Left ventricle myocardium superior (tissue), 1 donor: Measurements from ENCODE around the gene SOX13. TPM values are rescaled to one million over a fixed set of nuclear protein-coding genes. Genes with fewer than 3 reads are reported as not detected.
A peak's percentile ranks its signal among the peaks of the same experiment; 100 is the strongest.

Experiments used
- ATAC-seq: fragments of 200-7000 bp; cut with Tn5 transposase; one replicate; pipeline ENCODE4 v1.9.1; 2020; ENCODE audit warnings: mild to moderate bottlenecking, moderate library complexity
- DNase-seq: peaks from one replicate; pipeline ENCODE4 v3.0.0-alpha.2; 2020
- intact Hi-C: fragments of 100-400 bp; cut with micrococcal nuclease; formaldehyde crosslinking; loops from one replicate; pipeline ENCODE4 v1.11.0; 2022
- total RNA-seq: library from RNA; stranded (reverse); fragmentation: NEBNext Ultra II Directional; extraction: Animal tissue kit (Norgen Biotek cat#: 25700); gene quantifications from one replicate; pipeline ENCODE4 v1.2.1, GENCODE V29; 2021
- donor health status: DM: no; HTN: yes; CAD: no; lungs with severe emphysema.

Gene SOX13
- total RNA-seq, 1 donor from 2014 or later, result 12.7 TPM

DNA sequence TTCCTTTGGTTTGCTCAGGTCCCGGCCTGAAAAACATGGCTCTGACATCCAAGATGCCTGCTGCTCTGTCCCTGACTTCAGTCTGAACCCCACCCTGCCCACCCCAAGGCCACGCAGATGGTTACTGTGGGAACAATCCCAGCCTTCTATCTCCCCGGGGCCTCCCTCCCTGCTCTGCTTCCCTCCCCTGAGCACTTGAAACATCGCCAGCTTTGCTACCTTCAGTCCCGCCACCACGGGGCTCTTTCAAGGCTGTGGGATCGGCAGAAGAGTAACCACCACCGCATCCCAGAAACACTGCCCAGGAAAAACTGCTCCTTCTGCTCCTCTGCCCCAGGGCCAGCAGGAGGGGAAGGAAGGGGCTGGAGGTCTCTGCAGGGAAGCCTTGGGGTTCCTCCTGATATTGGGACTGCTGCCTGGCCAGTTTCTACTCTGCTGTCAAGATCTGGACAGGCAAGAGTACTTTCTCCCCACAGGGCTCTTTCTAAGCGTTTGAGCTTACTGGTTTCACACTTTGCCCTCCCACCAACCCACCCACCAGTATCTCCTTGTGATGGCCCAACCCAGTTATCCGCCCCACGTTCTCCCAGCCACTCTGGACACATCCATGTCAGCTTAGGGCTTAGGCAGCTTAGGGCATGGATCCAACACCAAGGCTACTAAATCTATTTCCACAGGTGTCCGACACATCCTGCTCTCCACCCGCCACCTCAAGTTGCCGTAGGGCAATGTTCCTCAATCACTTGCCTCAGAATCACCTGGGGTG, 70.5 kb downstream of the SOX13 start:
- intact Hi-C loops, result no loop called here
- no peak for ATAC-seq
- DNase-seq, result no peak

DNA sequence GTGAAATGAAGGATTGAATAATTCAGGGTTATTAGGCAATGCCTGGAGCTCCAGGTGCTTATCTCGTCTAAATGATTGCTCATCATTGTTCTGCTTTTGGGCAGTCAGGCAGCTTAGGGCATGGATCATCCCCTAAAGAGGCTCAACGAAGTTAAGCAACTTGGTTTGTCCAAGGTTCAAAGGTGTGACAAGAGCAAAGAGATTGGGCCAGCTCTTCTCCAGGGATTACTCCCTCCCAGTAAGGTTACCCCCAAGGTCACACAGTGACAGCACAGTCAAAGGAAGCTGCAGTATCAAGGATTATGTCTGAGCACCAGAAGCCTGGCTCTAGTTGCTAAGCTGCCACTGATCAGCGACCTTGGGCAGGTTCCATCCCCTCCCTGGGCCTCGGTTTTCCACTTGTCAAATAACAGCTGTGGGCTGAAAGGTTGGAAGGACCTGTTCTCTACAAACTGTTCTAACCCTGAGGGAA, 72.2 kb downstream of the SOX13 start:
- ATAC-seq (no peak), DNase-seq (no peak)
- intact Hi-C loops, result no loop called here

DNA sequence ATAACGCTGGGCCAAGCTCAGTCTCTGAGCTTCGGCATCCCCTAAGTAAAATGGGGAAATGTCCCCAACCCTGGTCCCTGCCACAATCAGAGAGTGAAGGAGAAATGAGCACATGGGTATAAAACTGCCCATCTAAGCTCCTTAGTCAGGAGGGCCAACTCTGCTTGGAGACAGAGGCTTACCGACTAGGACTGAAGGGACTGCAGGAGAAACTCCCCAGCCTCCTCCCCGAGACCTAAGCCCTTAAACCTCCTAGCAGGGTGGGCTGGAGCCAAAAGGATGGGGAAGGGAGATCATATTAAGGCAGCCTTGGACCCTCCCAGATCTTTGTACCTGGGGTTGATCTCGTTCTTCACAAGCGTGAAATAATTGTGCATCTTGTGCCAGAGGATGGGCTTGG, 73.4 kb downstream of the SOX13 start:
- no peak for DNase-seq
- ATAC-seq, result no peak
- intact Hi-C loops, result no loop called here

DNA sequence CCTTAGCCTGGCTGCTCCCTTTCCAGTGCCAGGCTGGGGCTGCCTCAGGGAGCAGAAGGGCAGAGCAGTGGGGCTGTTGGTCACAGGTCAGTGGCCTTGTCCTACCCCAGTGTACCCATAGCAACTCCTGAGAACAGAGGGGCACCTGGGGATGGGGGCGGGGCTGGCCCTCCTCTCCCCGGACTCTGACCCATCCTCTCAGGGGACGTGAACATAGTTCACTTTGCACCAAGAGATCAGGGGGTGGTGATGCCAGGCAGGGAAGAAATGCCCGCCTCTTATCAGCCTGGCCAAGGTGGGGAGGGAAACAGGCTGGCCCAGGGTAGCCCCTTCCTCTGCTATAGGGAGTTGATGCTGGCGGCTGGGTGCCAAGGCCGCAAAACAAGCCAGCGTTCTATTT, 74.0 kb downstream of the SOX13 start:
- intact Hi-C loops, result no loop called here
- ATAC-seq, result no peak
- no peak for DNase-seq

DNA sequence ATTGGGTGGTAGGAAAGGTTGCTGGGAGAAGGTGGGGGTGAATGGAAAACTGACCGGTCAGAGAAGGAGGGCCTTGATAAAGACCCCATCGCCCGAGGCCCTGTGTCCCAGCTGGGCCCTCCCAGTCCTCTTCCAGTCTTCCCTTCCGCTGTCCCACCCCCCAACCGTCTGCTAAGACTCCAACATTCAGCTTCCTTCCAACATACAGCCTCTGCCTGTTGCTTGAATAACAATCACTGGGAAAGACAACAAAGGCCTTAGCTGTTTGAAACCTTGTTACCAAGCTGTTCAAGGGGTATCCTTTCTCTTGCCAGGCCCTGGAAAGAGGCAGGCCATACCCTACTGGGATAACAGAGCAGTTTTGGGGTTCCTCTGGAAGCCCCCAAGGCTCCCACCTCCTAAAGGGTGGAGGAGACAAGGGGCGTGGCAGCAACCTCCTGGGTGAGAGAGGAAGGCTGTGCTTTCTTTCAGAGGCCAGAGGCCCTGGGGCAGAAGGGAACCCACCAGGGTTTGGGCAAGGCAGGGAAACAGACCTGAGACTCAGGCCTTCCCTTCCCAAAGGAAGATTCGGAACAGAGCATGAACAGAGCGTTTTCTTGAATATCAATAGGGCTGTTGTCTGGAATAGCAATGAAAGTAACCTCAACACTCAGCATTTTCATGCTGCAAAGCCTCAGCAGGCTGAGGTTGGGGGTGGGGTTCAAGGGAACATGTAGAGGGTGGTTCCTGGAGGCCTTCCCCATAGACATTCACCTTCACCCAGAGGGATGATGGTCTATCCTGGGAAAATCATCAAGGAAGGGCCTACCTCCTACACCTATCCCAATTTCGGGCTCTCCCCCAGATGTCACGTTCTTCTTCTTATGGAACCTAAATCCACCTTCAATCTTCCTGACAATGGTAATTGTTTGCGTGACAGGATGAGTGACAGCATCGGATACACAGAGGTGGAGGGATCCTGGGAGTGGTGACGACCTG, 74.8 kb downstream of the SOX13 start:
- intact Hi-C loops, result no loop called here
- DNase-seq (no peak), ATAC-seq (no peak)

DNA sequence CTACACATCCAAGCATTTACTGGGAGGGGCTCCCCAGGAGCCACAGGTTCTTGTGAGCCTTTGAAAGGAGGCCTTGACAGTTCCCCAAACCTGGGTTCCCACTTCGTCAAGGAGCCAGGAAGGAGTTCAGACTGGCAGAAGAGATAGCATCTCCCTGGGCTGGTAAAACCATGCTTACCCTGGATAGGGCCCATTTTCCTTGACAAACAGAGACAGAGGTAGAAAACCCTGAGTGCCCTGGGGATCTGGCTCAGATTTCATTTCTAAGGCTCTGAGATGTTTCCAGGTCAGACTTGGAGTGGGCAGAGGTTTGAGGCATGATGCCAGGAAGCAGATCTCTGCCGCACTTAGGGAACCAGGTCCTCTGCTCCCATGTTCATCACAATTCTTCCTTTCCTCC, 76.2 kb downstream of the SOX13 start:
- intact Hi-C loops, result no loop called here
- DNase-seq, result no peak
- ATAC-seq, result no peak

DNA sequence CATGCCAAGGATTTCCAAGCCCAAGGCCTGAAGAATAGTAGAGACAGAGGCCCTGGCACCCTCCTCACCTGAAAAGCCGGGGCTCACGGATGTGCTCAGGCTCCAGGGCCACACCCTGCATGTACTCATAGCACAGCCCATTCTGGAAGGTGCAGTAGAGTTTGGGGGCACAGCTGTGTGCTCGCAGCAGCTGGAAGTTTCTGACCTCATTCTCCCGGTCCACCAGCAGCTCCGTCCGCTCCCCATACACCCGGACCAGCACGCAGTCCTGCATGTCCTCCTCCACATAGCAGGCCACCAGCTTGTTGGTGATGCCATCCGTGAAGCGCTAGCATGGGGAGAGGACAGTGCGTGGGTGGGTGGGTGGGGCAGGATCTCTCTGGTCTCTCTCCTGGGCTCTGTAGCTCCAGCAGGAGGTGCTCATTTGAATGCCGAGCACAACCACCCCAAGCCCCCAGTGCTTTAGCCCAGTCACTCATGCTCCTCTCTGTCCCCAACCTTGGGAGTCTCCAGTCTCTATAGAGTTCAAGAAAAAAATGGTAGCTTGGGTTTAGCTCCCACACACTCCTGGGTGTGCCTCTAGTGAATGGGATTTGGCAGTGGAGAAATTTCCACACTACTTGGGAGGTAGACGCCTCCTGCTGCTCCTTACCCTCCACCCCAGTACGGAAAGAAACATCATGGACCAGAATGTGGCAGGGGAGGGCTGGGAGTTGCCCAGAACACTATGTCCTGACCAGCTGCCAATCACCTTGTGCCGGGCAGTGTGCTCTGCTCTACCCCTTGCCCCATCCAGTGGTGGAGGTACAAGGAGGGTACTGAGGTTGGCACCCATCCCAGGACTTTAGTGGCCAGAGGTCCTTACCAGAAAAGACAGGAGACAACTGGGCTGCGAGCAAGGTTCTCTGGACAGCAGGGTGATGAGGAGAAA, 77.0 kb downstream of the SOX13 start:
- DNase-seq (no peak), ATAC-seq (peak; percentile 44)
- intact Hi-C loops, result no loop called here

DNA sequence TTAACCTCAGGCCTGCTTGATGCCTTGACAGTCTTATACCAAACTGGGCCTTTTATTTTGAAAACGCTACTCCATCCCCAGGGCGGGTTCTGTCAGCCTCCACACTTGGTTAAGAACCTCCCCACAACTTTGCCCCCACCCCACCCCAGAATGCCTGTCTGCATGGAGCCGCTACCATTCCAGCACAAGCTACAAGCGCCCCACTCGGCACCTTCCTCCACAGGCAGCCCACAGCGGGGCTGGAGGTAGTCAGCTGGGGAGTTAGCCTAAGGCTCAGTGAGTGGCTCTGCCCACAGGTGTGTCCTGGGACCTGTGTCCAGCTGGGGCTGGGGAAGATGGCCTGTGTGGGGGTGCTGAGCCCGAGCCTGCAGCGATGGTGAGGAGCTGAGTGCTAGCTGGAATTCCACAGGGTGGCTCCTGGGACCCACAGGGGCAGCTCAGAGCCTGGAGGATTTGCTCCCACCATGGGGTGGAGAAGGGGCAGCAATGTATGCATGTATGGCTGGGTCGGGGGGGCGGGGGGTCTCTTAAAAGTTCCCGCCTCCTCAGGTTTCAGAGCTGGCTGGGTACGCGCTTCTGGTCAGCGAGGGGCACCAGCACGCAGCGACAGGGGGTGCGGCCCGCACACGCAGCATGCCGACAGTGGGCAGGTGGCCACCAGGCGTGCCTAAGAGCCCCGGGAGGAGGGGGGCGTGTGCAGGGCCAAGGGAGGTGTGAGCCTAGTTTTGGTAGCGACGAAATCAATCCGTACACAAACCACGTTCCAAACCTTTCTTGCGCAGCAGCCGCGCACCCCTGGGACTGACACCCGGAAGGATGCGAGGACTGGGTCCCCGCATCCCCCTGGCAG, 78.0 kb downstream of the SOX13 start:
- peak; percentile 41 for DNase-seq
- peak; percentile 30 for ATAC-seq
- intact Hi-C loops, result no loop called here

DNA sequence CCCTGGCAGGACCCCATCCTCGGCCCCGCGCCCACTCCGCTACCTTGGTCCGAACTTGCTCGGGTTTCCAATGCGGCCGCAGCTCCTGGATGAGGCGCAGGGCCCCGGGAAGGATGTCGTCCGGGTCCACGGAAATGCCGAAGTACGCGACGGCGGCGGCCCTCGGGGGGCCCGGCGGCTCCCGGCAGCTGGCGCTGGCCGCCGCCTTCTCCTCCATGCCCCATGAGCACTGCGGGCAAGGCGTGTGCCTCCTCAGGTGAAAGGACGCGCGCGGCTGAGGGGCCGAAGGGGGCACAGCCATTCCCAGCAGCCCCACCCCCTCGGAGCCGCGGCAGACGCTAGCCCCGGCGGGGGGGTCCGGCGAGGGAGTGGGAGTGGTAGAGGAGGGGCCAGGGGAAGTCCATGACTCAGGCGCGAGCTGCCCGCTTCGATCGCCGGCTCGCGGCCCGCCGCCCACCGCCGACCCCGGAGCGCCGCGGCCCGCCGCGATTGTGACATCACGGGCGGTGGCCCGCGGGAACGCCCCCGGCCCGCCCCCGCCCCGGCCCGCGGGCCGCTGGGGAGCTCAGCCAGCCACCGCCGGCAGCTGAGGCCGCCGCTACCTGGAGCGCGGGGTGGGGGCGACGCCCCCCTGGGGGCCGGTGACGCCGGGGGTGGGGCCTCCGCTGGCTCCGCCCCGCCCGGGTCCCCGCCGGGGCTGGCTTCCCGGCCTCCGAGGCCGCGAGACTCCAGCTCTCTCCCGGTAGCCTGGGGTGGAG, 78.8 kb downstream of the SOX13 start, which contains the start of gene ETNK2:
Gene ETNK2 (minus strand): TSS at position 493 of the 758 bp plus-strand sequence. CDS start 192 bp downstream, at position 301.
- peak; percentile 71 for DNase-seq
- ATAC-seq, result peak; percentile 68
- intact Hi-C loops, result no loop called here

DNA sequence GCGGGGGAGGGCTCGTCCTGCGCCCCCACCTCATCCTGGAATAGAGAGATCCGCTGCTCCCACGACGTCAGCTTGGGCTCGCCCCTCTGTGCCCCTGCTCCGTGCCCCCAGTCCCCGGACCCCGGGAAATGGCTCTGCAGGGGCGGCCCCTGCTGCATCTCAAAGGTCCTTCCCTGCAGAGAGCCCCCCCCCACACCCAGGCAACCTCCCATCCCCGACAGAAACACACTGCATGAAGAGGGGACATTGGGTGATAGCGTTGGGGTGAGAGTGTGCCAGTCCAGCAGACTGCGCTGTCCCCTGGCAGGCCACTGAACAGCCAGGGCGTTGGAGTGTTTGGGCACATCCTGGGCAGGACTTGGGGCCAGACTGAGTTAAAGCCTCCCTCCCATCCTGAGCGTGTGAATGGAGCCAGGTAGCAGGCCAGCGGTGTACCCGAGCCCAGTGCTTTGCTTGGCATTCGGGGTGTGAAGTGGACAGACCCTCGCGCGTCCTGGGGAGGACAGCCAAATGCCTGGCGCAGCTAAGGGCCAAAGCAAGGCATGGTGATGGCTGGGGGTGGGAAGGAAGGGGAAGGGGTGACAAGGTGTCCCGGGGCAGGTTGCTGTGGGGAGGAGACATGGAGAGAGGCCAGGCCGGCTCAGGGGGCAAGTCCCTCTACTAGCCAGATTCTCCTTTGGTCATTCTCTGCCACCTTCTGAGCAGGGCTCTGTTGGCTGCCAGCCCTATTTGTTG, 79.6 kb downstream of the SOX13 start:
- peak; percentile 2 for ATAC-seq

DNA sequence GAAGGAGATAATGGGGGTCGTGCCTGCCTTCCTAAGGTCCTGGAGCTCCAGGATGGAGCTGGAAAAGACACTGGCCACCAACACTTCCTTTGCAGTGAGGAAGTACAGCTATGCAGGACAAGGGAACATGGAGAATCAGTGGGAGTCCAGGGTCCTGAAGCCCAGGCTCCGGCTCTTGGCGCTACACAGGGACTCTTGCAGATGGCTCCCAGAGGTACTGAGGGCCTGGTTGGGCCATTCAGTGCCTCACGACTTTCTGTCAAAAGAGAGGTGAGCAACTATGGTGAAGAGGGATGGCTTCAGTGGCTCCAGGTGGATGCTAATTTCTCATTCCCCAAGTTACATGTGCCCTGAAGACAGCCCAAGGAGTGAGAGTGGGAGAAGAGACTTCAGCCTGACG, 80.8 kb downstream of the SOX13 start:
- DNase-seq (no peak), ATAC-seq (no peak)
- intact Hi-C loops, result no loop called here

More for the DNA sequence above, 79.6 kb downstream of the SOX13 start:
- no peak for DNase-seq
- intact Hi-C loops, result no loop called here

DNA sequence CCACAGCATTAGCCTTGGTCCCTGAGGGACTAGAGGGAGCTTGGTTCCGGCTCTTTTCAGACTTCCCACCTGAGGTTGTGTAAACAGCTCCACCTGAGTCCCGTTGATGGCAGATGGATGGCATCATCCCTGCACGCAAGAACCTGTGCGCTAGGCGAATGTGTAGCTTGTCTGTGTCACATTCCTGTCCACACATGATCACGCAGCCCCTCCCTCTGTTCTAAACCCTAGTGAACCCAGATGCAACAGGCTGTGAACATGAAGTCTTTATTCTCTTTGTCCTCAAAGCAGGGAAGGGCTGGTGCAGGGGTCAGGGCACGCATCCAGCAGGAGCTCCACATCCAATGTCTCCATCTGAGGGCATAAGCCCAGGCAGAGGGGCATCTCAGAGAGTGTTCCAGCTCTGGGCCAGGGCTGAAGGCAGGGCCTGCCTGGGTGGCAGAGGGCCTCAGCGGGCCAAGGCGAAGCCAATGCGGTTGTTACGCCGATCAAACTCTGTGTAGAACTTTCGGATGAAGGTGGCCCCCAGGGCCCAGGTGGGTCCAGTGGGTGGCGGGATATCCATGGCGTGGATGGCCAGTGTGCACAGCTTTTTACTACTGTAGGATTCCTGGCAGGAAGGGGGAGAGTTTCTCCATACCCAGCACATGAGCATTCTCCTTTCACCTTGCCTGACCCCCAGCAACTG, 81.8 kb downstream of the SOX13 start:
- DNase-seq (no peak), ATAC-seq (no peak)
- intact Hi-C loops, result no loop called here

DNA sequence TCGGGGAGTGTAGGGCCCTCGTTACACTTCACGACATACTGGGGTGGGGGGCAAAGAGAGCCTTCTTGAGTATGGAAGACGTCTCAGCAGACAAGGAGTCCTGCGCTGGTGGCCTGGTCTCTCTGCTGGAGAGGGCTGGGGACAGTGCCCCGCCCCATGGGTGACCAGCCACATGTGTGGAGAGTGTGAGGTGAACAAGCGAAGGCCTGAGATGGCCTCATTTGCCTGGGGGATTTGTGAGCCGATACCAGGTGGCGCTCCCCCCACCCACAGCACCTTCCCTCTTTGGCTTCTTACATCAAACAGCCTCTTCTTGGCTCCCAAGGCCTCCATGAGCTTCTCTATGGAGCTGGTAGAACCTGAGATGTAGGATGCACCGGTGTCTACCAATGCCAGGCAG, 83.0 kb downstream of the SOX13 start:
- intact Hi-C loops, result no loop called here
- ATAC-seq (no peak), DNase-seq (no peak)

DNA sequence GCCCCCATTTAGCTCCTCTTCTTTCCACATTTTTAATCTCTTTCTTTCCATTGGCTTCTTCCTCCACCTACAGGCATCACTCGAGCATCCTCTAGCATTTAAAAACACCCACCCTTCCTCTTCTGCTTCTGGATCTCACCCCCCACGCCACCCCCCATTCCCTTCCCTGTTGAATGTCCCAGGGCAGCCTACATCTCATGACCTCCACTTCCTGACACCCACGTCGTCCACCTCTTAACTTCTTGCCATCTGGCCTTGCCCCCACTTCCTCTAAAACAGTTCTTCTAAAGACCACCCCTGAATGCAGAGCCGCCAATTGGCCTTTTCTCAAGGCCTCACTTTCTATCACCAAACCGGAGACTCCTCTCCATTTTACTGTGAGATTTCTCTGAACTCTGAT, 85.0 kb downstream of the SOX13 start:
- intact Hi-C loops, result no loop called here
- DNase-seq (no peak), ATAC-seq (no peak)

DNA sequence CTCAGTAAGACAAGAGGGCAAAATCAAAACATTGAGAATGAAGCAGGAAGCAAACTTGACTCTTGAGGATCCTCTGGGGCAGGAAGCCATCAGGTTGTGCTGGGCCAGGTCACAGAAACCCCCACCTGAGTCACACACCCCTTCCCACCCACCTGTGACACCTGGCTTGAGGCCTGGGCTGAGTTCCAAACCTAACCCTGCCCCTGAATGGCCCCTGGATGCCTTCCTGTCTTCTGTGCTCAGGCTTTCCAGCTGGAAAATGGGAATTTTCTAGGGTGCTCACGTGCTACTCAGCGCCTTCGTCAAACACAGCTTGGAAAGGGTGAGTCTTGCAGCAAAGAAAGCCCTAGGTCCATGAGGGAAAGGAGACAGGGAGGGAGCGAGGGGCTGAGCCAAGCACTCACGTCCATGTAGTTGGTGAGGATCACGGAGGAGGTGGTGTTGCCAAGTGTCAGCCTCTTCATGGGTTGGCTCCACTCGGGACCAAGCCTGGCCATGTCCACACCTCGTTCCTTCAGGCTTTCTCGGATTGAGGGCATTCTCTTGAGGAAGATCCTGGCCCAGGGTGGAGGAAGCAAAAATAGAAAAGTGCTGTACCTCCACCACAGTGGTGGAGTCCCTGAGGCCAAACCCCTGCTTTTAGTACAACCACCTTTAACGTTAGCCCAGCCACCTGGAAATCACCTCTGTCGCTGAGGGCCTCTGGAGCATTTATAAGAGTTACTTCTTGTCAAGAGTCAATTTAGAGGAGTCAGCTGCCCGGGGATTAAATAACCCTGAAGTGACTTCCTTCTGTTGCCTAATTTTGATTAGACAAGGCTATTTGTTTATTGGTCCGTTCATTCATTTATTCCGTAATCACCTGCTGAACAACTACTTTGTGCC, 88.9 kb downstream of the SOX13 start:
- no peak for ATAC-seq

More for the DNA sequence above, 88.9 kb downstream of the SOX13 start:
- no peak for DNase-seq
- intact Hi-C loops, result loop anchor here (2.0 kb wide), 1 partner anchor 201 kb away; no protein-coding TSS in a partner anchor
